ENCODE data around the gene EXOC2. TPM values are rescaled to one million over a fixed set of nuclear protein-coding genes. Genes with fewer than 3 reads are reported as not detected.

Gene EXOC2
- polyA plus RNA-seq, 1 donor, result 27.0 TPM

DNA sequence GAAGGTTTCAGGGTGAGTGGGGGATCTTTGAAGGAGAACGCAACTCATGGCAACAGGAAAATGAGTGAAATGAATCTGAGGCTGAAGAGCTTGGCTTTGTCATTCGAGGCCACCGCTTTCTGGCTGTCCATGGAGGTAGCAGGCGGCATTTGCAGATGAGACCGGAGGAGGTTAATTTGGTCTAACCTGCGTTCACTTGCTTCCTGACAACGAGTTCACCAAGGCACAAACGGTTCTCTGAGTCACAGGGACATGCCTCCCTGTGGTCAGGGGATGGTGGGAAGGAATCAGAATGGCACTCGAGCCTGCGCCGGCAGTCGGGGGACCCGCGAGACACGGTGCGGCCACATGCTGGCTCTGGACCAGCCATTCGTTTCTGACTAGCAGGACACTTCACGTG lies 226.4 kb downstream of the EXOC2 start:
- DNase-seq (ENCODE audit: low read depth), result no peak

DNA sequence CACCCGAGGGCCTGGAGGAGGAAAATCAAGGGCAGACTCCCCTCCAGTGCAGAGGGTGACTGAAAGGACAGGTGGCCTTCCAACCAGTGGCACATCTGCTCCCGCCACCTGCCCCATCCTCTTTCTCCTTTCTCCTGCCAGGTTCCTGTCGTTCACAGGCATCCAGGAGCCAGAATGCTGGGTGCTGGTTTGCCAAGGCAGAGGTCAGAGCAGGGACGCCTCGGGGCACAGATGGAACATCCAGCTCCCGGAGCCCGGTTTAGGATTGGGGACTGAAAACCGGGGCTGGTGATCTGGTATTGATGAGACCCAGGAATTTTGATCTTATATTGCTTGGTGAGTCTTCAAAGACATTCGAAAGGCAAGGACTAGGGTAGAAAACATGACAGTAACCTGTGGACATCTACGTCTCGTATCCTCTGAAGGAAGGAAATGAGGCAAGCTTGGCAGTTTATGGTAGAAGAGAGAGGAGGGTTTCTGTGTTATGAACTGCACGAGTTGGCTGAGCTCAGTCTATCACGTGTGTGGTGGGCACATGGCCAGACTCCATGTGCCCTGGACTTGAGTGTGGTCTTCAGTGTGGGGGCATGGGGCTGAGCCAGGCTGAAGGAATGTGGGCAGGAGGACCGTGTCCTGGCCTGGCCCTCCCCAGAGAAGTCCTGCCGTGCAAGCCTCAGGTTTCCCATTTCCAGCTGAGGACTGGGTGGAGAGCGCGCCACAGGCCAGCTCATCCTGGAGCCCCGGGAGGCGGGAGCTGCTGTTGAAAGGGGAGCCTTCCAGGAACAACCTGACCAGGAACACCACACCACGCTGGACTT lies 227.2 kb downstream of the EXOC2 start:
- no peak for DNase-seq (ENCODE audit: low read depth)

DNA sequence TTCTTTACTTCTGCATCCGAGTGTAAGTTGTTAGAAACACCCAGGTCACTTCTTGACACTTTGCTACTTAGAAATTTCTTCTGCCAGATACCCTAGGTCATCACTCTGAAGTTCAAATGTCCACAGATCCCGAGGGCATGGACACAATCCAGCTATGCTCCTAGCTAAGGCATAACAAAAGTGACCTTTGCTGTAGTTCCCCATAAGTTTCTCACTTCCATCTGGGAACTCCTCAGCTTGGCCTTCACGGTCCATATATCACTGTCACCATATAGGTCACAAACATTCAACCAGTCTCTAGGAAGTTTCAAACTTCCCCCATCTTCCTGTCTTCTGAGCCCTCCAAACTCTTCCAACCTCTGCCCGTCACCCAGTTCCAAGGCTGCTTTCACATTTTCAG lies 236.1 kb downstream of the EXOC2 start:
- DNase-seq (ENCODE audit: low read depth), result no peak

GRCh38 chr6:456358-456867 lies 236.5 kb downstream of the EXOC2 start:
- no peak for DNase-seq (ENCODE audit: low read depth)

GRCh38 chr6:455835-456234 lies 237.1 kb downstream of the EXOC2 start:
- no peak for DNase-seq (ENCODE audit: low read depth)

- no peak for DNase-seq (ENCODE audit: low read depth)
Observed at GRCh38 chr6:455006-455585, 237.8 kb downstream of the EXOC2 start.

DNA sequence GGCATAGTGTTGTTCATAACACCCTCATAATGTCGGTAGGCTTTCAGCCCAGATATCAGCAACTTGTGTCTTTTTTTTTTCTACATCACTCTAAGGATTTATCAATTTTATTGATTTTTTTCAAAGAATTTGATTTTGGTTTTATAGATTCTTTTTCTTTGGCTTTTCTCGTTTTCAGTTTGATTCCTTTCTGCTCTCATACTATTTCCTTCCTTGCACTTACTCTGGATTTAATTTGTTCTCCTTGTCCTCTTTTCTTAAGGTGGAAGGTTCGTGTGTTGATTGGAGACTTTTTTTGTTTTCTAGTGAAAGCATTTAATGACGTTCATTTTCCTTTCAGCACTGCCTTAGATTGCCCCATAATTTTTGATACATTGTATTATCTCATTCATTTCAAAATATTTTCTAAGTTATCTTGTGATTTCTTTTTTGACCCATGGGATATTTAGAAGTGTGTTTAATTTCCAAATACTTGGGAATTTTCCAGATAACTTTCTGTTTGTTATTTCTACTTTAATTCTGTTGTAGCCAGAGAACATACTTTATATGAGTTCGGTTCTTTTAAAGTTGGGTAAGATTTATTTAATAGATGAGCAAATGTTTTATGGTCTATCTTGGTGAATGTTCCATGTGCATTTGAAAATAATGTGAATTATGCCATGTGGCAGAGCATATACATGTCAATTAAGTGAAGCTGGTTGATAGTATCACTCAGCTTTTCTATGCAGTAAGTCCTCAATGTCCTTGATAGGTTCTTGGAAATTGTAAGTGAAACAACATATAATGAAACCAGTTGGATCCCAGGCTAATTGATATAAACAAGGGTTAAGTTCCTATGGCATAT lies 238.6 kb downstream of the EXOC2 start:
- no peak for DNase-seq (ENCODE audit: low read depth)

DNA sequence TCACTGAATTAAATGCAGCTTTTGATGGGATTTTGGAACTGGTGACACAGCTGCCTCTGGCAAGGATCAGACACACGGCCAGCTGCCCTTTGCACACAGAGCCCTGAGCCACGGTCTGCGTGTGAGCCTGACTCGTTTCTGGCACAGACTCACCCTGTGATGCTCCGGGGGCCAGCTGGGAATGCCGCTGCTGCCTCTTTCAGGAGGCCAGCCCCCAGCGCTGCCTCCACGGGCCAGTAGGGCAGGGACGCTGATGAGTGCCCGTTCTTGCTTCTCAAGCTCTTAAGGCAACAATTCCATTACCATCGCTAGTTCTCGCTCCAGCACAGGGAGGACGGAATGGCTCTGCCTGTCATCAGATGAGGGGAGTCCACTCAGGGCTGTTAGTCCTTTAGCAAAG lies 239.8 kb downstream of the EXOC2 start:
- no peak for DNase-seq (ENCODE audit: low read depth)

GRCh38 chr6:452301-453067 lies 240.5 kb downstream of the EXOC2 start:
- no peak for DNase-seq (ENCODE audit: low read depth)

DNA sequence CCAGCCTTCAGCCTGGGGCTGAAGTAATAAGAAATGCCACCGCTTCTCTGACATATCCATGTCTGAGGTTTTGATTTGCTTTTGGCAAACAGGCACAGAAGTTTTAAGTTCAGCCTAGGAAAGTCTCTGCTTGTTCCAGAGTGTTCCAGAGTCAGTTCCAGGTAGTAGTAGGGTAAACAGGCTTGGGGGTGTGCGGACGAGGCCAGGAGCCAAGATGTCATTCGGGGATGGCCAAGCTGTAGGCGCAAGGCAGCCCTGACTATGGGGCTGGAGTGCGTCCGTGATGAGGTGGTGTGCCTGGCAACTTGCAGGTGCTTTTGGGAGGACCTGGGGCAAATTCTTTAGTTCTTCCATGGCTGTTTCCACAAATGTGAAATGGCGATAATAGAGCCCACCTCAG lies 241.1 kb downstream of the EXOC2 start:
- no peak for DNase-seq (ENCODE audit: low read depth)

GRCh38 chr6:451336-451735 lies 241.6 kb downstream of the EXOC2 start:
- no peak for DNase-seq (ENCODE audit: low read depth)

GRCh38 chr6:449486-450419 lies 243.2 kb downstream of the EXOC2 start:
- DNase-seq (ENCODE audit: low read depth), result no peak

DNA sequence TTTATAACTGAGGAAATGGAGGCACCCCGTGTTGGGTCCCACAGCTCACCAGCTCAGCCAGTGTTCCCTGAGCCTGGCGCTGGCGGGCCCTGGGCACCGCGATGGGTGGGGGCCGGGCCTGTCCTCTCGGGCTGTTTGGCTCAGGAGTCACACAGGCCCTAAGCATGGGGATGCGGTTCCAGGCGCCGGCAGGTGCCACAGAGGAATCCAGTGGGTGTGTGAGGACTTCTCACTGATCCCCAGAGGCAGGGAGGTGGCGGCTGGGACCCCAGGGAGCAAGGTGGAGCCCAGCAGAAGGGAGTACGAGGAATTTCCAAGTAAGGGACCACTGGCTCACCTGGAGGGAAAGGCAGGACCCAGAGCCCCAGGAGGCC lies 243.9 kb downstream of the EXOC2 start:
- no peak for DNase-seq (ENCODE audit: low read depth)

DNA sequence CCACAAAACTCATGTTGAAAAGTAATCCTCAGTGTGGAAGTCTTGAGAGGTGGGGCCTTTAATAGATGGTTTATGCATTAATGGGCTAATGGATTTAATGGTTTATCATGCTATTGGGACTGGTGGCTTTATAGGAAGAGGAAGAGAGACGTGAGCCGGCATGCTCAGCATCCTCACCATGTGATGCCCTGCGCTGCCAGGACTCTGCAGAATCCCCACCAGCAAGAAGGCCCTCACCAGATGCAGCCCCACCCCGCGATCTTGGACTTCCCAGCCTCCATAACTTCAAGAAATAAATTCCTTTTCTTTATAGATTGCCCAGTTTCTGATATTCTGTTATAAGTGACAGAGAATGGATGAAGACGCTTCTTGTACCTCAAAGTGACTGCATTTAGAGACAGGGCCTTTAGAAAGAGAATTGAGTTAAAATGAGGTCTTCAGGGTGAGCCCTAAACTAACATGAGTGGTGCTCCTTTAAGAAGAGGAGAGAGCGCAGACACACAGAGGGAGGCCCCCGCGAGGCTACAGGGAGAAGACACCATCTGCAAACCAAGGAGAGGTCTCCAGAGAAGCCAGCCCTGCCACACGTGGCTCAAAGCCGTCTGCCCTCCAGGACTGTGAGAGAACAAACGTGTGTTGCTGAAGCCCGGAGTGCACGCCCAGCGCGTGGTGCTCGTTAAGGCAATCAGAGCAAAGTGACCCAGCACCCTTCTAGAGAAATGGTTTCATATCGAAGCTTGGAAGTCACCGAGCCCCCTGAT lies 244.5 kb downstream of the EXOC2 start:
- no peak for DNase-seq (ENCODE audit: low read depth)

DNA sequence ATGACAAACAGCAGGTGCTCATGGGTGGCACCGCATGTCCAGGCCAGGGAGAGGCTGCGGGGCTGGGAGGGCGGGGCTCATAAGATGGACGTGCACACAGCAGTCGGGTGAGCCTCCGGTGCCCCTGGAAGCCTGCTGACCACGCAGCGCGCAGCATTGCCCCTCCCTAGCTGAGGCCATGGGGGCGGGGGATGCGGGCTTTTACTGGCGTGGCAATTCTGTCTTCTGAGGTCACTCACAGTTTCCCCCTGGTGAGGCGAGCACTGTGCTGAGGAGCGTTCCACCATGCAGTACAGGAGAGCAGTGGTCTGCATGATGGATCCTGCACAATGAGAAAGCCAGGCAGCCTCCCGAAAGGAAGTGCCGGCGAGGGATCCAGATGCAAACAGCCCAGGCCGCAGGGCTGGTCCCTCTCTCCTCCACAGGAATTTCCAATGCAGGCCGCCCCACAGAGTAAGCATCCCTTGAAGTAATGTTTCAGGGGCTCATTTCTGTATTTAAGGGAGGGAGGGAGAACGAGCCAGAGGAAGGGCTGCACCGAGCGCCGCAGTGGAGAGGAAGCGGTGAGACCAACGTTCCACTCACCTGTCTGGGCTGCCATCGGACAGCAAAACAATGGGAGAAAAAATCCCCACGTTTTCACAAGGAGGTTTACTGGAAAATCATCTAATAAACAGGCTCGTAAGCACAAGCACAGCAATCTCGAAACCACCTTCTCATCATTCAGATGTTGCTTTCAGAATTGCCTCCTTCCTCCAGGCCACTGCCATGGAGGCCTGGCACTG lies 245.4 kb downstream of the EXOC2 start:
- DNase-seq (ENCODE audit: low read depth), result no peak

DNA sequence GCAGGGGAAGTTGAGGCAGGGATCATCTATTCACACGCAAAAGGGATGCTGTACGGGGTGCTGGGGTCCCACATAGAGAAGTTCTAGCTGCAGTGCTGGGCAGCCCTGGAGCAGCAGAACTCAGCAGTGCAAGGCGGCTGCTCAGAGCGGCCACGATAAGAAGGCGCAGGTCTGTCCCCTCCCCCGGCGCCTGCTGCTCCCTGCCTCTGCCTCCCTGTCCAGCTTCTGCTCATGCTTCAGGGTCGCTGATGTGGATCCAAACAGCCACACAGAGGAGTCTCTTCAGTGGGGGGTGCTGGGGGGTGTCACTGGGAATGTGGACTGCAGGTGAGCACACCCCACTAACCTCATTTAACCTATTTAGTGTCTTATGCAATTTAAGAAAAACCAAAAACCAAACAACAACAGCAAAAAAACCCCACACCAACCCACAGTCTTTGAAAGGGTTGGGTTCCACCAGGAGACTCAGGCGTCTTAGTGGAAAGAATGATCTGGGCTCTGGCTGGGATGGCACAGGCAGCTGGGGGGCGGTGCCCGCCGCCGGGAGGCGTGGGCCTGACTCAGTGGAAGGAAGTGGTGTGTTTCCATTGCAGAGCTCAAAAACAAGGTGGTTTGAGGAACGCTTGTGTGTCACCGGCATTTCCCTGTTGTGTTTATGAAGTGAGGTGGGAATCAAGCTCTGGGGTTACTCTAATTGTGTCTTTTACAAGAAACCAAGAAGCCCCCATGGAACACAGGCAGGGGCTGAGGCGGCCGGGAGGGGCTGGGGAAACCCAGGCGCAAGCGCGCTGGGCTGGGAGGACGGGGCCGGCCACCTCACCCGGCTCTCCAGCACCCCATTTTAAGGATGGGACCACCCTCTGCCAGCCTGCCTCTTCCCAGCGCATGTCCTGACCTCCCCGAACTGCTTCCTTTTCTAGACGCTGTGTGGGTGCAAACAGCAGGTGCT lies 246.2 kb downstream of the EXOC2 start:
- DNase-seq (ENCODE audit: low read depth), result no peak

GRCh38 chr6:445571-446417 lies 247.1 kb downstream of the EXOC2 start:
- DNase-seq (ENCODE audit: low read depth), result no peak
